HG02852 (cell line): Measurements from ENCODE around the gene TSKU.
"Not testable (repeated sequence)": the region's sequence is repeated elsewhere in the genome, so short reads cannot be mapped to it uniquely, and the experiment has no call there.

ENCODE experiments used
- ATAC-seq: cut with Tn5 transposase; IDR thresholded peaks from one replicate; pipeline ENCODE4 v1.9.1; 2021; ENCODE audit warnings: mild to moderate bottlenecking, moderate library complexity; ENCODE audit not compliant: unreplicated experiment

Gene TSKU

GRCh38 chr11:76800466-76801200 lies 17.5 kb downstream of the TSKU start:
- ATAC-seq = no peak

- ATAC-seq = no peak
These were observed 18.1 kb downstream of the TSKU start for GRCh38 chr11:76801225-76801624.

GRCh38 chr11:76801736-76802135 lies 18.6 kb downstream of the TSKU start:
- ATAC-seq = no peak

GRCh38 chr11:76802151-76802550 lies 19.0 kb downstream of the TSKU start:
- ATAC-seq = no peak

GRCh38 chr11:76802621-76803020 lies 19.5 kb downstream of the TSKU start:
- ATAC-seq = no peak

GRCh38 chr11:76803023-76803422 lies 19.9 kb downstream of the TSKU start:
- no peak for ATAC-seq

GRCh38 chr11:76803811-76804600 lies 20.9 kb downstream of the TSKU start:
- no peak for ATAC-seq

GRCh38 chr11:76805206-76805913 lies 22.2 kb downstream of the TSKU start:
- no peak for ATAC-seq

GRCh38 chr11:76806131-76806530 lies 23.0 kb downstream of the TSKU start:
- no peak for ATAC-seq

GRCh38 chr11:76806608-76807205 lies 23.6 kb downstream of the TSKU start:
- no peak for ATAC-seq

GRCh38 chr11:76807206-76807875 lies 24.2 kb downstream of the TSKU start:
- no peak for ATAC-seq

- ATAC-seq = no peak
These were observed 25.0 kb downstream of the TSKU start for GRCh38 chr11:76808171-76808570.

GRCh38 chr11:76808996-76809395 lies 25.8 kb downstream of the TSKU start:
- ATAC-seq = no peak

GRCh38 chr11:76810151-76810853 lies 27.1 kb downstream of the TSKU start:
- no peak for ATAC-seq

- ATAC-seq = no peak
These were observed 28.1 kb downstream of the TSKU start for GRCh38 chr11:76811259-76811658.

GRCh38 chr11:76814414-76814813 lies 31.3 kb downstream of the TSKU start:
- no peak for ATAC-seq

GRCh38 chr11:76815678-76816077 lies 32.5 kb downstream of the TSKU start:
- not testable (repeated sequence) for ATAC-seq

GRCh38 chr11:76820184-76820566 lies 37.0 kb downstream of the TSKU start:
- ATAC-seq = no peak

- ATAC-seq = not testable (repeated sequence)
These were observed 38.2 kb downstream of the TSKU start for GRCh38 chr11:76821396-76821795.

GRCh38 chr11:76822406-76822805 lies 39.2 kb downstream of the TSKU start:
- no peak for ATAC-seq
